ENCODE data around the gene ENTREP3. TPM values are rescaled to one million over a fixed set of nuclear protein-coding genes. Genes with fewer than 3 reads are reported as not detected.

ENTREP3 gene
- total and polyA plus RNA-seq, 9 donors, result 4.2 to 21.7 (median 16.7) TPM

DNA sequence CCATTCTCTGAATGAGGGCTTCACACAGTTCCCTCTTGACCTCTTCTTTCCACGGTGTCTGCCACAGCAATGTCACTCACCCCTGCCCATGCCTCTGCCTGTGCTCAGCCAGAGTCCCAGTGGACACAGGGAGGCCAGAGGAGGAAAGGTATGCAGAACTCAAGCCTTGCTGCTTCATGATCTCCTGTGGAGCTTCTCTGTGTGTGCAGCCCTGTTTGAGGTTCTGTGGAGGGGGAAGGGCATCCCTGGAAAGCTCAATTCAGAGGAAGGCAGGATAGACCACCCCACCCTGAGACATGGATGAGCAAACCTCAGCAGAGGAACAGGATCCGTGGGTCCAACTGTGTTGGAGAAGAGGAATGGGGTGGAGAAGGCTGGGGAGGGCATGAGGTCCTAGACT is 24.0 kb upstream of the ENTREP3 start:
- no peak overlapping the region for H3K27ac ChIP-seq (ENCODE audit: low read length)
- no peaks in the 10 kb centered on the region for H3K9me3 ChIP-seq (replicated peaks; ENCODE audit: control insufficient read depth, low read depth, low read length)
- H3K27me3 ChIP-seq (ENCODE audit: control insufficient read depth, insufficient read depth, low read length), result peaks cover 3% of the 10 kb centered on the region
- H3K4me3 ChIP-seq (ENCODE audit: low read length), result no peak overlapping the region
- peaks cover 17% of the 10 kb centered on the region for H3K4me1 ChIP-seq (ENCODE audit: control insufficient read depth, insufficient read depth, low read length)
- no peak for DNase-seq
- H3K36me3 ChIP-seq (ENCODE audit: control insufficient read depth, insufficient read depth, low read length), result peaks cover 7% of the 10 kb centered on the region
- 82% methylated on average over 2 of the region's 2 CpGs for WGBS (ENCODE audit: insufficient coverage)

DNA sequence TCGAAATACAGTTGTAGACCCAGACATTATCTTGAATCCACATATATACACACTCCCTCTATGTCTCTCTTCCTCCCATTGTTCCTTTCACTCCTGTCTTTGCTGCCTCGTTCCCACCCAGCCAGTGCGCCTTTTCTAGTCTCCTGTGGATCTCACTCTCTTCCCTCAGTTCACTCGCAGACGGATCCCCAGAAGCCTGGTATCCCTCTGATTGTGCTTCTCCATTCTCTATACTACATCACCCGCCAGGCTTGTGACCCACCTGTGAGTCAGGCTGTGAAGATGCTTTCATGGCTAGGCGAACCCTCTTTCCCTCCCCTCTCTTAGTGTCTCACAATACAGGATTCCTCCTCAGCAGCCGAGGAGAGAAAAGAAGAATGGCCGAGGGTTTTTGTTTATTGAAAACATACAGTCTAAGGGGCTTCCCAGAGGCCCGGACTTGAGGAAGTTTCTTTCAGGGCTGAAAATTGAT is 23.4 kb upstream of the ENTREP3 start:
- 45% methylated on average over 7 of the region's 10 CpGs for WGBS (ENCODE audit: insufficient coverage)
- H3K36me3 ChIP-seq (ENCODE audit: control insufficient read depth, insufficient read depth, low read length), result peaks cover 4% of the 10 kb centered on the region
- H3K27me3 ChIP-seq (ENCODE audit: control insufficient read depth, insufficient read depth, low read length), result peaks cover 3% of the 10 kb centered on the region
- DNase-seq, result no peak
- H3K9me3 ChIP-seq (replicated peaks; ENCODE audit: control insufficient read depth, low read depth, low read length), result no peaks in the 10 kb centered on the region
- H3K27ac ChIP-seq (ENCODE audit: low read length), result no peak overlapping the region
- no peak overlapping the region for H3K4me3 ChIP-seq (ENCODE audit: low read length)
- H3K4me1 ChIP-seq (ENCODE audit: control insufficient read depth, insufficient read depth, low read length), result peaks cover 20% of the 10 kb centered on the region

DNA sequence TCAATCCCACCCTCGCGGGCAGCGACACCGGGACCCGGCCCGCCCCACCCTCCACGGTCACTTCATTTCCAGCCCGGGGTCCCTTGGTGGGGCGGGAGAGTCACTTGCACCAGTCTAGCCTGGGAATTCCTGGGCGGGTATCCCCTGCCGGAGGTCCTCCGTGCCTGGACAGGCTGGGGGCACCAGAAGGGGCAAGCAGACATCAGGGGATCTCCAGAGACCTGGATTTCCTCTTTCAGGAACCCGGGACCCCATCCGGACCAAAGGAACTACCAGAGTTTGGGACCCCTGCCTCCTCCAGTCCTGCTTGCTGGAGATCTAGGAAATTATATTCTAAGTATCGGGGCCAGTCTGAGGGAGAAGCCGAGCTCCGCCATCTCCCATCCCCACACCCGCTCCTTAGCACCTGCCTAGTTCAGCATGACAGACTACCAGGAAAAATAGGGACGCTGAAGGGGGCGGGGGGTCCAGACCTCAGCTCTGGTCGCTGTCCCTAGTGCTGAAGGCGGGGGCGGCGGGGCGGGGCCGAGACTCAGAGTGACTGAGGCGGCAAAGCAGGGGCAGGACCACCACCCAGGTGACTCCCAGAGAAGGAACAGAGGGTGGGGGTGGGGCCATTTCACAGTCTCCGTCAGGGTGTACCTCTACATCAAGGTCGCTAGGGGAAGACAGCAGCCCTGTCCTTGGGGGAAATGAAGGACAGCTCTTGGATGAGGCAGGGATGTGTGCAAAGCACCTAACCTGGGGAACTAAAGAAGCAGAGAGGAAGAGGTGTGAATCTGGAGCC is 22.8 kb upstream of the ENTREP3 start:
- Histone ChIP-seq H3K27me3 (ENCODE audit: control insufficient read depth, insufficient read depth, low read length) (peaks cover 3% of the 10 kb centered on the region), H3K27ac (ENCODE audit: low read length) (no peak overlapping the region), H3K9me3 (replicated peaks; ENCODE audit: control insufficient read depth, low read depth, low read length) (no peaks in the 10 kb centered on the region), H3K4me1 (ENCODE audit: control insufficient read depth, insufficient read depth, low read length) (peaks cover 22% of the 10 kb centered on the region), H3K36me3 (ENCODE audit: control insufficient read depth, insufficient read depth, low read length) (peaks cover 4% of the 10 kb centered on the region), H3K4me3 (ENCODE audit: low read length) (peak overlapping the region; percentile 55)
- 0% methylated on average over 23 of the region's 29 CpGs for WGBS (ENCODE audit: insufficient coverage)
- peak; percentile 72 for DNase-seq

DNA sequence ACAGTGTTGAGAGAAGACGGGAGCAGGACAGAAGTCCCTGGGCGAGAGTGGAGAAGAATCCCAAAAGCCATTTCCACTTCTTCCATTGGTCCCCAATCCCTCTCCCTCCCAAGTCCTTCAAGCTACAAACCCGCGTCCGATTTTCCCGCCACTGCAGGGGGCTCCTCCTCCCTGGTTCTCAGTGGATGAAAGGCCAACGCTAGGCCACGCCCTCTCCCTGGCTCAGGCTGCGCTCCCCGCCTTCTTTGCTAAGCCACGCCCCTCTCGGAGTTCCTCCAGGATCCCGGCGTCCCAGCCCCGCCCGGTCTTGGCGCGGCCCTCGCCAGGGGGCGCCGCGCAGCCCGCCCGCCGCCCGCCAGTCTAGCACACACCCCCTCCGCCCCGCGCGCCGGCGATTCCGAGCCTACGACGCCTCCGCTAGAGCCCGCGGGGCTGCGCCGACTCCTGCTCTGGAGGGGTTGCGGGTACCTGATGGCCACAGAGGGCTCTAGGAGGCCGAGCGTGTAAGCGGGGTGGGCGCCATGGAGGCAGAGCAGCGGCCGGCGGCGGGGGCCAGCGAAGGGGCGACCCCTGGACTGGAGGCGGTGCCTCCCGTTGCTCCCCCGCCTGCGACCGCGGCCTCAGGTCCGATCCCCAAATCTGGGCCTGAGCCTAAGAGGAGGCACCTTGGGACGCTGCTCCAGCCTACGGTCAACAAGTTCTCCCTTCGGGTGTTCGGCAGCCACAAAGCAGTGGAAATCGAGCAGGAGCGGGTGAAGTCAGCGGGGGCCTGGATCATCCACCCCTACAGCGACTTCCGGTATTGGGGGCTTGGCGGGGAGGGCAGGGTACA is 22.0 kb upstream of the ENTREP3 start, which contains the start of gene HCN3:
Gene HCN3, plus strand, starts transcription at position 394 of the 832 bp plus-strand sequence. Its CDS starts 128 bp downstream, at position 522.
- Histone ChIP-seq H3K4me1 (ENCODE audit: control insufficient read depth, insufficient read depth, low read length) (peaks cover 27% of the 10 kb centered on the region), H3K9me3 (replicated peaks; ENCODE audit: control insufficient read depth, low read depth, low read length) (no peaks in the 10 kb centered on the region), H3K27me3 (ENCODE audit: control insufficient read depth, insufficient read depth, low read length) (peaks cover 3% of the 10 kb centered on the region), H3K27ac (ENCODE audit: low read length) (no peak within 1 kb of the TSS), H3K36me3 (ENCODE audit: control insufficient read depth, insufficient read depth, low read length) (peaks cover 2% of the 10 kb centered on the region), H3K4me3 (ENCODE audit: low read length) (peak within 1 kb of the TSS; percentile 55)
- peak; percentile 98 for DNase-seq
- 1% methylated on average over 64 of the region's 68 CpGs for WGBS (ENCODE audit: insufficient coverage)

DNA sequence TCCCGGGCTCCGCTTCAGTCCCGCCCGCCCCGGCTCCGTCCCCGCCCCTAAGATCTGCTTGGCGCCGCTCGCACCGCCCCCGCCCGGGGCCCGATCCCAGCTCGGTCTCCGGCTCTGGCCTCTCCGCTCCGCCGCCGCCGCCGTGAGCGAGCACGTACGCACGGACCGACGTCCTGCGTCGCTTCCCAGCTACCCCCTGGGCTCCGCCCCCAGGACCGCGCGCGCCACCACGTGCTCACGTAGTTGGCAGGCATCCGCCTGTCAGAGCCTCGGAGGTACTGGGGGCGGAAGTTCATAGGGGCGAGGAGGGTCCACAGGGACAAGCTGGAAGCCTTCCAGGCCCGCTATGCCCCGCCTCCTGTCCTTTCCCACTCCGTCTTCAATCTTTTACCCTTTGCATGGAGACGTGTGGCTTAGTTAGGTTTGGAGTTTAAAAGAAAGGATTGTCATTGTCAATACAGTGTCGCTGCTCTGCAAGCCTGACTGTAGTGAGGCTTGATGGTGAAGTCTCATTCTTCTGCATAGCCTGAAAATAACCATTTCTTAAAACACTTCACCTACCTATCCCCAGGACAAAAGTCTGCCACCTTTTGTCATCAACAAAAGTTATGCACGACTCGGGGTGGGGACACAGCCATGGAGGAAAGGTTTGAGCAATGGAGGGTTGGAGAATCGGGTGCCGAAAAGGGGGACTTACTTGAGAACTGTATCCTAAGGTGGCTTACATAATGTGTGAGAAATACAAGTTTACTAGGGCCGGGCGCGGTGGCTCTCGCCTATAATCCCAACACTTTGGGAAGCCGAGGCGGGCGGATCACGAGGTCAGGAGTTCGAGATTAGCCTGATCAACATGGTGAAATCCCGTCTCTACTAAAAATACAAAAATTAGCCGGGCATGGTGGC is 18.3 kb upstream of the ENTREP3 start, which contains the start of gene CLK2:
Gene CLK2, minus strand, starts transcription at position 162 of the 903 bp plus-strand sequence. CDS start 2,527 bp downstream, outside the sequence.
- DNase-seq, result peak; percentile 98
- peaks cover 28% of the 10 kb centered on the region for H3K36me3 ChIP-seq (ENCODE audit: control insufficient read depth, insufficient read depth, low read length)
- H3K4me1 ChIP-seq (ENCODE audit: control insufficient read depth, insufficient read depth, low read length), result peaks cover 33% of the 10 kb centered on the region
- peak within 1 kb of the TSS; percentile 96 for H3K27ac ChIP-seq (ENCODE audit: low read length)
- peak within 1 kb of the TSS; percentile 86 for H3K4me3 ChIP-seq (ENCODE audit: low read length)
- no peaks in the 10 kb centered on the region for H3K9me3 ChIP-seq (replicated peaks; ENCODE audit: control insufficient read depth, low read depth, low read length)
- peaks cover 3% of the 10 kb centered on the region for H3K27me3 ChIP-seq (ENCODE audit: control insufficient read depth, insufficient read depth, low read length)
- 3% methylated on average over 37 of the region's 61 CpGs for WGBS (ENCODE audit: insufficient coverage)

DNA sequence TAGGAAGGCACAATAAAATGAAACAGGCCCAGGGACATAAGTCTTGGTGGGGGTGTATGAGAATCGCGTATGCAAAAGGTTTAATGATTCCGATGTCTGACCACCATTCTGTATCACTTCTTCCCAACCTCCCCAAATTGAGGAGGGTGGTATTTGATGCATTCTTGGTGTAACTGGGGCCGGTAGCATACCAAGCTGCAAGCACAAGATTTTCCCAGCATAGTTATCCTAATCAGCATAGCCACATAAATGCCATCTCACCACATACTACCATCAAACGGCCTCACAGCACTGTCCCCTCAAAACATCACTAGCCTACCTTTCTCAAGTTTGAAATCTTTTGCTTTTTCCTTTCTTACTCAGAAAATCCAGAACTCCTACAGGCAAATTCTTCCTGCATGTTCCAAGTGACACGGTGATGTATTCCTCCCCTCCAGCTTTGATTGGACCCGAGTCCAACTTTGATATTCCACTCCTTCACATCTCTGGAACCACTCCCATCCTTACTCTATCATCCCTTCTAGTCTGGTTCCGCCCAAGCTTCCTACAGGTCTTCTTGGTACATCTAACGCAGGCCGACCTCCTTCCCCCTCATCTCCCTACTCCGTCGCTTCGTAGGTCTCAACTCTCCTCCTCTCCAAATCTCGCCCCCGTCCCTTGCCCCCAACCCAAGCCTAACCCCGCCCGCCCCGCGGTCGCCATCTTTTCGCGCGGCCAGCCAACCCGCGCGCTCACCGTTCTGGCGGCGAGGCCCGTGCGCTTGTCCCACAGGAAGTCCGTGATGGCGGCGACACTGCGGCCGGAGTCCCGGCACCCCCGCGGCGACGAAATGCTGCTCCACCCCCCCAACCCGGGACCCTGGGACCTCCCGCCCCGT is 17.4 kb upstream of the ENTREP3 start:
- under 1% methylated on average over 41 of the region's 44 CpGs for WGBS (ENCODE audit: insufficient coverage)
- Histone ChIP-seq H3K4me3 (ENCODE audit: low read length) (peak overlapping the region; percentile 86), H3K4me1 (ENCODE audit: control insufficient read depth, insufficient read depth, low read length) (peaks cover 24% of the 10 kb centered on the region)

DNA sequence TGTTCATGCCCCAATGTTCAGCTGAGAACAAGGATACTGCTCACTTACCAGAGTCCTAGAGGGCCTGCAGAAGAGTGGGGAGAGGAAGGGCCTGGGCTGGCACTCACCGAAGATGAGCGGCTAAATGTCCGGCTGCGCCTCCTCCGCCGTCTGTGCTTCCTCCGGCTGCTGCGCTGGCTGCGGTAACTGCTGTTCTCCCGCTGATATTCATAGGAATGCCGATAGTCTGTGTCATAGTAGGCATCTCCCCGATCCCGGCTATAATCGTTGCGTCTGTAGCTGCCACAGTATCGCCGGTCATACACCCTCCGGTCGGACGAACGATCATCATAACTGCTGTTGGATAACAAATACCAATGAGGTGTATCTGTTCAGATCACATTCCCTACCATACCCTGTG is 14.1 kb upstream of the ENTREP3 start:
- peaks cover 20% of the 10 kb centered on the region for H3K4me1 ChIP-seq (ENCODE audit: control insufficient read depth, insufficient read depth, low read length)
- no peak for DNase-seq
- no peaks in the 10 kb centered on the region for H3K9me3 ChIP-seq (replicated peaks; ENCODE audit: control insufficient read depth, low read depth, low read length)
- H3K36me3 ChIP-seq (ENCODE audit: control insufficient read depth, insufficient read depth, low read length), result peaks cover 67% of the 10 kb centered on the region
- 95% methylated on average over 21 of the region's 21 CpGs for WGBS (ENCODE audit: insufficient coverage)
- H3K4me3 ChIP-seq (ENCODE audit: low read length), result no peak overlapping the region
- no peaks in the 10 kb centered on the region for H3K27me3 ChIP-seq (ENCODE audit: control insufficient read depth, insufficient read depth, low read length)
- H3K27ac ChIP-seq (ENCODE audit: low read length), result no peak overlapping the region

More for the DNA sequence above, 17.4 kb upstream of the ENTREP3 start:
- Histone ChIP-seq H3K27ac (ENCODE audit: low read length) (peak overlapping the region; percentile 96), H3K9me3 (replicated peaks; ENCODE audit: control insufficient read depth, low read depth, low read length) (no peaks in the 10 kb centered on the region), H3K27me3 (ENCODE audit: control insufficient read depth, insufficient read depth, low read length) (peaks cover under 1% of the 10 kb centered on the region), H3K36me3 (ENCODE audit: control insufficient read depth, insufficient read depth, low read length) (peaks cover 37% of the 10 kb centered on the region)
- peak; percentile 77 for DNase-seq

DNA sequence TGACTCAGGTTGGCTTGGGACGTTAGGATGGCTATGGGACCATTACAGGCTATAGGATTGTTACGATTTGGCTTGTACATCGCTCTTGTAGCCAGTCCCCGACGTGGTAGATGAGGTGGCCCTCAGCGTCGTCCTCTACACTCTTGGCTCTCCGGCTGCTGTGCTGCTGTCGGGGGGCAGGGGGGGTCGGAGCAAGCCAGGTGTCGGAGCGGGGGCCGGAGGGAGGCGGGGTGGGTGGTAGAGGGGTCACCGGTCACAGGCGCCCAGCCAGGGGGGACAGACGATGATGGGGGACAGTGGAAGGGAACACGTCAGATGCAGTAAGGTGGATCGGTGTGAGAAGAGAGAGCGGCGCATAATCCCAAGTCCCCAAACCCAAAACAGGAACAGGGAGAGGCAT is 13.3 kb upstream of the ENTREP3 start:
- Histone ChIP-seq H3K4me3 (ENCODE audit: low read length) (no peak overlapping the region), H3K27ac (ENCODE audit: low read length) (no peak overlapping the region), H3K36me3 (ENCODE audit: control insufficient read depth, insufficient read depth, low read length) (peaks cover 74% of the 10 kb centered on the region), H3K9me3 (replicated peaks; ENCODE audit: control insufficient read depth, low read depth, low read length) (no peaks in the 10 kb centered on the region), H3K4me1 (ENCODE audit: control insufficient read depth, insufficient read depth, low read length) (peaks cover 16% of the 10 kb centered on the region), H3K27me3 (ENCODE audit: control insufficient read depth, insufficient read depth, low read length) (no peaks in the 10 kb centered on the region)
- DNase-seq, result no peak
- 94% methylated on average over 8 of the region's 21 CpGs for WGBS (ENCODE audit: insufficient coverage)

DNA sequence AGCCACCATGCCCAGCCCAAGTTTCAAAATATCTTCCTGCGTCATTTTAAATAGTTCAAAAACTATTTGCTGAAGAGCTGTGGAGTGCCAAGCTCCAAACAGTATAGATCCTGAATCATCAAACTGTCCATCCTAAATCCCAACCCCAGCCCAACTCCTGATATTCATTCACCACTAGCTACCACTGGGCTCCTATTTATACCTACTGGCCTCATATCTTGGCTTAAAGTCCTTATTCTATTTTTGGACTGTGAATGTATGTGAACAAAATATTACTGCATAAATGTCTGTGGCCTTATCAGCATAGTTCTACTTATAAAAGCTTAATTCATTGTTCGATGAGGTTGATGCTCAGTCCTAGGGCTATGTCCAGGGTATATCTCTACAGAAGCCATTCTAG is 12.1 kb upstream of the ENTREP3 start:
- H3K9me3 ChIP-seq (replicated peaks; ENCODE audit: control insufficient read depth, low read depth, low read length), result no peaks in the 10 kb centered on the region
- H3K27ac ChIP-seq (ENCODE audit: low read length), result no peak overlapping the region
- H3K4me1 ChIP-seq (ENCODE audit: control insufficient read depth, insufficient read depth, low read length), result peaks cover 13% of the 10 kb centered on the region
- H3K36me3 ChIP-seq (ENCODE audit: control insufficient read depth, insufficient read depth, low read length), result peaks cover 84% of the 10 kb centered on the region
- WGBS (ENCODE audit: insufficient coverage), result 100% methylated on average over 1 of the region's 2 CpGs
- H3K4me3 ChIP-seq (ENCODE audit: low read length), result no peak overlapping the region
- H3K27me3 ChIP-seq (ENCODE audit: control insufficient read depth, insufficient read depth, low read length), result no peaks in the 10 kb centered on the region
- DNase-seq, result no peak
